Lower lobe of right lung (tissue), 2 donors: ENCODE data around the gene DNMT1. TPM values are rescaled to one million over a fixed set of nuclear protein-coding genes. Genes with fewer than 3 reads are reported as not detected.
A peak's percentile ranks its signal among the peaks of the same experiment; 100 is the strongest.

ENCODE experiments used
- ATAC-seq, 2 donors: fragments of 200-7000 bp; cut with Tn5 transposase; one replicate each; pipeline ENCODE4 v1.9.1; 2020 to 2022; ENCODE audit warnings: mild to moderate bottlenecking in 2 of 2, moderate library complexity in 2 of 2
- DNase-seq: peaks from one replicate; pipeline ENCODE4 v3.0.0-alpha.2; 2020
- H3K27ac ChIP-seq: fragments of 200-600 bp; one replicate; pipeline ENCODE4 v1.8.0; 2022
- H3K27me3 ChIP-seq: fragments of 200-600 bp; one replicate; pipeline ENCODE4 v1.8.0; 2022; ENCODE audit warnings: low read depth
- H3K36me3 ChIP-seq: fragments of 200-600 bp; one replicate; pipeline ENCODE4 v1.8.0; 2022; ENCODE audit warnings: mild to moderate bottlenecking
- H3K4me1 ChIP-seq: fragments of 200-600 bp; one replicate; pipeline ENCODE4 v1.8.0; 2022
- H3K4me3 ChIP-seq: fragments of 200-600 bp; one replicate; pipeline ENCODE4 v1.8.0; 2022; ENCODE audit warnings: mild to moderate bottlenecking
- H3K9me3 ChIP-seq: fragments of 200-600 bp; one replicate; pipeline ENCODE4 v1.8.0; 2022
- CTCF ChIP-seq: fragments of 200-600 bp; IDR thresholded peaks from one replicate; pipeline ENCODE4 v1.8.0; 2022; ENCODE audit warnings: antibody characterized with exemption, mild to moderate bottlenecking
- intact Hi-C: fragments of 100-400 bp; cut with DNase I; formaldehyde crosslinking; loops from one replicate; pipeline ENCODE4 v1.11.0; 2022
- total RNA-seq: library from RNA; stranded (reverse); fragmentation: NEBNext Ultra II Directional; extraction: Animal tissue kit (Norgen Biotek cat#: 25700); gene quantifications from one replicate; pipeline ENCODE4 v1.2.1, GENCODE V29; 2021
- donor health status: DM: no; HTN: yes; CAD: no; lungs with severe emphysema.

The DNMT1 gene
- total RNA-seq, 1 donor from 2014 or later, result 65.5 TPM

DNA sequence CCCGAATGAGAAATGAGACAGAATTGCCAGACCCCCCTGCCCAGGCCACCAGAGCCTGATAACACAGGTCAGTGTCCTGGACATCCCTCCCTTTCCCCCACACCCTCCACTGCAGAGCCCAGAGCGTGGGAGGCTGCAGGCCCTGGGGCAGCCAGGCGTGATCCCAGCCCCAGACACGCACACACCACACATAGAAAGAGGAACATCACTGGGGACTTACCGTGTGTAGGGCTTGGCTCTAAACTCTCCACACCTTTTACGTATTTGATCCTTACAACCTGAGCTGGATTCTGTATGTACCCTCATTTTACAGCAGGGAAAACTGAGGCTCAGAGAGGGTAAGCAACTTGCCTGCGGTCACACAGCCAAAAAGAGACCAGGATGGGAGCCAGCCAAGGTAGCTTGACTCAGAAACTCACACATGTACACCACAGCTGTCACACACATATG, 91.9 kb downstream of the DNMT1 start:
- Histone ChIP-seq H3K4me3 (no peak overlapping the region), H3K4me1 (peaks cover 25% of the 10 kb centered on the region), H3K36me3 (peaks cover 6% of the 10 kb centered on the region), H3K27me3 (no peaks in the 10 kb centered on the region), H3K9me3 (no peaks in the 10 kb centered on the region), H3K27ac (peak overlapping the region; percentile 39)
- intact Hi-C loops, result no loop called here
- DNase-seq, result no peak
- no peak for TF ChIP-seq CTCF
- ATAC-seq, result no peak

GRCh38 chr19:10100163-10100785, 94.5 kb downstream of the DNMT1 start:
- no peaks in the 10 kb centered on the region for H3K27me3 ChIP-seq
- peaks cover 28% of the 10 kb centered on the region for H3K4me1 ChIP-seq
- ATAC-seq (no peak), DNase-seq (no peak)
- no peaks in the 10 kb centered on the region for H3K36me3 ChIP-seq
- no peak overlapping the region for H3K27ac ChIP-seq
- no peaks in the 10 kb centered on the region for H3K9me3 ChIP-seq
- no peak overlapping the region for H3K4me3 ChIP-seq
- intact Hi-C loops, result no loop called here
- no peak for TF ChIP-seq CTCF

- intact Hi-C loops, result no loop called here
- ATAC-seq, result no peak
- no peak for TF ChIP-seq CTCF
- no peak for DNase-seq
- no peaks in the 10 kb centered on the region for H3K9me3 ChIP-seq
- peaks cover 16% of the 10 kb centered on the region for H3K4me1 ChIP-seq
- peak overlapping the region; percentile 78 for H3K27ac ChIP-seq
- peaks cover 20% of the 10 kb centered on the region for H3K36me3 ChIP-seq
- H3K4me3 ChIP-seq, result peak overlapping the region; percentile 64
- H3K27me3 ChIP-seq, result no peaks in the 10 kb centered on the region
These were observed 98.2 kb downstream of the DNMT1 start for GRCh38 chr19:10096615-10096963.

DNA sequence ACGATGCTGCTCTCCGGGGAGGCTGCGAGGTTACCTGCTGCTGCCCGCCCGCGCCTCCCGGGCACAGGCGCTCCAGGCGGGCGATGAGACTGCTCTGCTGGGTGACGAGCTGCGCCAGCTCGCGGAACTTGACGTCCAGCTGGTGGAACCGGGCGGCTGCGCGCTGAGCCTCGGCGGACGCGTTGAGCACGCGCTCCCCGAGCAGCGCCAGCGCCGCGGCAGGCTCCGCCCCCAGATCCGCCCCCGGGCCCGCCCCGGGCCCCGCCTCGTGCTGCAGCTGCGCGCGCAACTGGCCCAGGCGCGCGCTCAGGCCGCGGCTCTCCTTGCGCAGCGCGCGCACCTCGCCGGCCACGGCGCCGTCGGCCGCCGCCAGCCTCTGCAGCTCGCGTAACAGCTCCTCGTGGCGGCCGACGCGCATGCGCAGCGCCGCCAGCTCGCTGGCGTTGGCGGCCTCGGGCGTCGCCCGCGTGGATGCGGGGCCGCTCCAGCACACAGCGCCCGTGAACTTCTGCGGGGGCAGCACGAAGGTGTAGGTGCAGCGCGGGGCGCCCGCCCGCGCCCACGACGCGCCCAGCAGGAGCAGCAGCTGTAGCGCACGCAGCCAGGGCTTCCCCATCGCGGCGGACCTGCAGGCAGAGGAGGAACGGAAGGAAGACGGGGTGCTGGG, 98.7 kb downstream of the DNMT1 start:
- peaks cover 16% of the 10 kb centered on the region for H3K4me1 ChIP-seq
- ATAC-seq (peak; percentile 94 to 96), DNase-seq (peak; percentile 93)
- H3K36me3 ChIP-seq, result peaks cover 25% of the 10 kb centered on the region
- H3K9me3 ChIP-seq, result no peaks in the 10 kb centered on the region
- H3K27ac ChIP-seq, result peak overlapping the region; percentile 78
- H3K4me3 ChIP-seq, result peak overlapping the region; percentile 64
- H3K27me3 ChIP-seq, result no peaks in the 10 kb centered on the region
- intact Hi-C loops, result no loop called here
- no peak for TF ChIP-seq CTCF

DNA sequence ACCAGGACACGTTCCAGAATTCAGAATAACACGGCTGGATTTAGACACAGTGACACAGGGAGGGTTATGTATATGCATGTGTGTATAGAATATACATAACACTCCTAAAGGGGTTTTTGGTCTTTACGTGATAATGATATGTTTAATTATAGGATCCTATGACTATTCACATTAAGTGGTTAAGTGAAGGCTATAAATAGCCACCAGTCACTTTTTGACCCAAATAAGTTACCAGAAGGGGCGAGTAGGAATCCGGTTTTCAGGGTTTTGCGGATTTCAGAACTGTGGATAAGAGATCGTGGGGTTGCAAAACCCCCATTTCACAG, 99.2 kb downstream of the DNMT1 start:
- intact Hi-C loops, result no loop called here
- Histone ChIP-seq H3K36me3 (peaks cover 30% of the 10 kb centered on the region), H3K27me3 (no peaks in the 10 kb centered on the region), H3K27ac (peak overlapping the region; percentile 73), H3K4me1 (peaks cover 16% of the 10 kb centered on the region), H3K9me3 (no peaks in the 10 kb centered on the region), H3K4me3 (peak overlapping the region; percentile 36)
- no peak for ATAC-seq
- no peak for TF ChIP-seq CTCF
- no peak for DNase-seq
